IMR-90 (cell line): ENCODE measurements around the gene NOXA1. TPM values are rescaled to one million over a fixed set of nuclear protein-coding genes. Genes with fewer than 3 reads are reported as not detected.

Source experiments
- ATAC-seq: fragments of 200-7000 bp; cut with Tn5 transposase; 2 replicates; pipeline ENCODE4 v1.9.1; 2020; ENCODE audit warnings: low read depth, mild to moderate bottlenecking, moderate library complexity
- BruUV-seq: library from RNA; stranded (reverse); fragments of 400-500 nt; replicated peaks from 2 replicates; lab custom pipeline; 2021; lab: Mats Ljungman, UMichigan
- CTCF ChIA-PET: fragments of 300-600 bp; formaldehyde crosslinking; extraction: SDS; loops from one replicate; lab custom pipeline; 2021; ENCODE audit warnings: antibody characterized with exemption; lab: Yijun Ruan, JAX
- POLR2A ChIA-PET: fragments of 300-600 bp; sonication (Branson Sonifier 250); formaldehyde crosslinking; loops from one replicate; lab custom pipeline; 2022; ENCODE audit warnings: antibody characterized with exemption; ENCODE audit not compliant: unreplicated experiment; lab: Charles Lee
- DNase-seq: peaks from one replicate; pipeline ENCODE4 v3.0.0; 2013
- H2AFZ ChIP-seq: replicated peaks from 2 replicates; pipeline ENCODE3; 2013; ENCODE audit warnings: low read length, mild to moderate bottlenecking; ENCODE audit not compliant: poor library complexity
- H2AK5ac ChIP-seq: 2 replicates; pipeline ENCODE4 v1.6.1; 2013; ENCODE audit warnings: low read depth, low read length, inconsistent platforms
- H2AK9ac ChIP-seq: replicated peaks from 2 replicates; pipeline ENCODE3; 2013; ENCODE audit warnings: mild to moderate bottlenecking, low read depth, low read length, moderate library complexity; ENCODE audit not compliant: poor library complexity
- H2BK120ac ChIP-seq: 2 replicates; pipeline ENCODE4 v1.6.1; 2013; ENCODE audit warnings: low read depth, low read length, inconsistent platforms
- H2BK15ac ChIP-seq: 3 replicates; pipeline ENCODE4 v1.6.1; 2013; ENCODE audit warnings: low read depth, low read length, inconsistent platforms
- H2BK20ac ChIP-seq: 2 replicates; pipeline ENCODE4 v1.6.1; 2013; ENCODE audit warnings: low read depth, mild to moderate bottlenecking, inconsistent platforms, low read length, moderate library complexity
- H2BK5ac ChIP-seq: 2 replicates; pipeline ENCODE4 v1.6.1; 2013; ENCODE audit warnings: mild to moderate bottlenecking, low read depth, low read length, inconsistent platforms; ENCODE audit not compliant: poor library complexity, severe bottlenecking
- H3K14ac ChIP-seq: replicated peaks from 2 replicates; pipeline ENCODE4 v1.6.1; 2013; ENCODE audit warnings: low read depth, low read length, inconsistent platforms
- H3K18ac ChIP-seq: 2 replicates; pipeline ENCODE4 v1.6.1; 2013; ENCODE audit warnings: low read depth, low read length, control low read depth
- H3K23ac ChIP-seq: 2 replicates; pipeline ENCODE4 v1.6.1; 2013; ENCODE audit warnings: low read depth, low read length, inconsistent platforms
- H3K27ac ChIP-seq: 2 replicates; pipeline ENCODE4 v1.5.1; 2013; ENCODE audit warnings: mild to moderate bottlenecking, control low read depth, low read length; ENCODE audit not compliant: insufficient read depth
- H3K27me3 ChIP-seq: 2 replicates; pipeline ENCODE4 v1.6.1; 2013; ENCODE audit warnings: low read length; ENCODE audit not compliant: control insufficient read depth, insufficient read depth
- H3K36me3 ChIP-seq: 2 replicates; pipeline ENCODE4 v1.6.1; 2013; ENCODE audit warnings: low read length, mixed read lengths; ENCODE audit not compliant: control insufficient read depth, insufficient read depth
- H3K4ac ChIP-seq: 2 replicates; pipeline ENCODE4 v1.6.1; 2013; ENCODE audit warnings: low read depth, low read length, inconsistent platforms
- H3K4me1 ChIP-seq: 2 replicates; pipeline ENCODE4 v1.6.1; 2013; ENCODE audit warnings: low read length, mixed read lengths; ENCODE audit not compliant: control insufficient read depth, insufficient read depth
- H3K4me2 ChIP-seq: 2 replicates; pipeline ENCODE4 v1.6.1; 2013; ENCODE audit warnings: low read depth, mild to moderate bottlenecking, control low read depth, low read length, moderate library complexity
- H3K4me3 ChIP-seq: 2 replicates; pipeline ENCODE4 v1.5.1; 2013; ENCODE audit warnings: low read depth, mild to moderate bottlenecking, control low read depth, low read length, moderate library complexity; ENCODE audit not compliant: insufficient read depth
- H3K56ac ChIP-seq: 2 replicates; pipeline ENCODE4 v1.6.1; 2013; ENCODE audit warnings: low read length, inconsistent platforms; ENCODE audit not compliant: insufficient read depth; ENCODE audit errors: extremely low read depth
- H3K79me1 ChIP-seq, 2 experiments: 2 replicates each; pipeline ENCODE4 v1.6.1; 2013; ENCODE audit warnings: low read length in 2 of 2, inconsistent platforms in 1 of 2, low read depth in 1 of 2
- H3K9ac ChIP-seq: 2 replicates; pipeline ENCODE4 v1.6.1; 2013; ENCODE audit warnings: low read depth, low read length, control low read depth
- H3K9me1 ChIP-seq: 2 replicates; pipeline ENCODE4 v1.6.1; 2013; ENCODE audit warnings: low read length, inconsistent platforms; ENCODE audit not compliant: insufficient read depth
- H3K9me3 ChIP-seq: 2 replicates; pipeline ENCODE4 v1.6.1; 2013; ENCODE audit warnings: low read length; ENCODE audit not compliant: control insufficient read depth, insufficient read depth
- H4K20me1 ChIP-seq: 2 replicates; pipeline ENCODE4 v1.6.1; 2013; ENCODE audit warnings: low read length, inconsistent platforms; ENCODE audit not compliant: insufficient read depth
- H4K5ac ChIP-seq: 2 replicates; pipeline ENCODE4 v1.6.1; 2013; ENCODE audit warnings: mild to moderate bottlenecking, low read depth, low read length, control low read depth
- H4K8ac ChIP-seq, 2 experiments: 2 replicates each; pipeline ENCODE4 v1.6.1; 2013; ENCODE audit warnings: low read depth in 2 of 2, low read length in 2 of 2, control low read depth in 1 of 2, inconsistent platforms in 1 of 2
- H4K91ac ChIP-seq: 2 replicates; pipeline ENCODE4 v1.6.1; 2013; ENCODE audit warnings: low read depth, low read length, inconsistent platforms; ENCODE audit not compliant: insufficient read depth
- BHLHE40 ChIP-seq: fragments of 150-350 bp; IDR thresholded peaks from 2 replicates; pipeline ENCODE4 v1.6.1; 2016; ENCODE audit warnings: mild to moderate bottlenecking, low read depth, low read length
- CEBPB ChIP-seq: IDR thresholded peaks from 2 replicates; pipeline ENCODE4 v1.6.1; 2012; ENCODE audit warnings: low read depth, low read length, improper control_type of control experiment
- CHD1 ChIP-seq: IDR thresholded peaks from 2 replicates; pipeline ENCODE4 v1.6.1; 2012; ENCODE audit warnings: low read depth, low read length, improper control_type of control experiment
- FOS ChIP-seq: fragments of 150-350 bp; IDR thresholded peaks from 2 replicates; pipeline ENCODE4 v1.6.1; 2016; ENCODE audit warnings: low read depth, low read length
- MAFK ChIP-seq: IDR thresholded peaks from 2 replicates; pipeline ENCODE4 v1.6.1; 2012; ENCODE audit warnings: low read depth, low read length, improper control_type of control experiment
- MAZ ChIP-seq: IDR thresholded peaks from 2 replicates; pipeline ENCODE4 v1.6.1; 2012; ENCODE audit warnings: low read depth, mild to moderate bottlenecking, low read length, improper control_type of control experiment, moderate library complexity, borderline replicate concordance
- MXI1 ChIP-seq: IDR thresholded peaks from 2 replicates; pipeline ENCODE4 v1.6.1; 2012; ENCODE audit warnings: low read depth, mild to moderate bottlenecking, low read length, moderate library complexity, borderline replicate concordance
- NFE2L2 ChIP-seq: fragments of 150-350 bp; IDR thresholded peaks from 2 replicates; pipeline ENCODE4 v1.6.1; 2016; ENCODE audit warnings: low read depth, mild to moderate bottlenecking, low read length
- RAD21 ChIP-seq: IDR thresholded peaks from 2 replicates; pipeline ENCODE4 v1.6.1; 2012; ENCODE audit warnings: low read length, improper control_type of control experiment
- RCOR1 ChIP-seq: IDR thresholded peaks from 2 replicates; pipeline ENCODE4 v1.6.1; 2012; ENCODE audit warnings: mild to moderate bottlenecking, low read length, improper control_type of control experiment; ENCODE audit not compliant: insufficient replicate concordance
- RFX5 ChIP-seq: IDR thresholded peaks from 2 replicates; pipeline ENCODE4 v1.8.0; 2012; ENCODE audit warnings: low read depth, mild to moderate bottlenecking, low read length, moderate library complexity
- SMC3 ChIP-seq: fragments of 150-350 bp; IDR thresholded peaks from 2 replicates; pipeline ENCODE4 v1.6.1; 2016; ENCODE audit warnings: low read depth, mild to moderate bottlenecking, antibody characterized with exemption, low read length, moderate library complexity
- USF2 ChIP-seq: fragments of 150-350 bp; IDR thresholded peaks from 2 replicates; pipeline ENCODE4 v1.6.1; 2017; ENCODE audit warnings: mild to moderate bottlenecking, antibody characterized with exemption, low read length, low read depth
- WGBS, 2 experiments: methylation state at CpG; one replicate each; pipeline versions ENCODE4 v1.1.5 to v1.1.7; 2013; ENCODE audit warnings: missing lambda C conversion rate in 2 of 2; ENCODE audit not compliant: insufficient read length in 1 of 2; ENCODE audit errors: extremely low coverage in 2 of 2; 5-methylcytosine and 5-hydroxymethylcytosine counted together
- dilution Hi-C: fragments of 300-500 bp; cut with HindIII; formaldehyde crosslinking; loops from one replicate; pipeline ENCODE4 v1.14.3; 2018; ENCODE audit warnings: low sequenced_read_pairs; ENCODE audit not compliant: unreplicated experiment
- in situ Hi-C: fragments of 300-500 bp; cut with MboI; formaldehyde crosslinking; loops from 3 replicates; pipeline ENCODE4 v1.14.3; 2019; ENCODE audit warnings: low sequenced_read_pairs, inconsistent platforms, mixed read lengths
- intact Hi-C: fragments of 100-400 bp; cut with micrococcal nuclease; formaldehyde crosslinking; loops from 2 replicates; pipeline ENCODE4 v1.10.0; 2022
- polyA plus RNA-seq, 3 experiments: library from polyadenylated mRNA; depleted of rRNA; stranded (reverse); fragments of >200 nt; gene quantifications; 2 replicates each; pipeline ENCODE4 v1.2.3, GENCODE V29; 2012; ENCODE audit warnings: low replicate concordance in 1 of 3
- total RNA-seq: library from RNA; depleted of rRNA; stranded (reverse); fragments of >200 nt; gene quantifications from 2 replicates; pipeline ENCODE4 v1.2.3, GENCODE V29; 2012
- TF ChIP-seq, protein P1 (sequence below): fragments of 150-350 bp; IDR thresholded peaks from 2 replicates; pipeline ENCODE4 v1.6.1; 2016; ENCODE audit warnings: low read depth, mild to moderate bottlenecking, low read length, moderate library complexity, borderline replicate concordance

The NOXA1 gene
- total and polyA plus RNA-seq, 2 of the 4 experiments (the other 2 are of a cell fraction), result 0.17 TPM; not detected in 1

DNA sequence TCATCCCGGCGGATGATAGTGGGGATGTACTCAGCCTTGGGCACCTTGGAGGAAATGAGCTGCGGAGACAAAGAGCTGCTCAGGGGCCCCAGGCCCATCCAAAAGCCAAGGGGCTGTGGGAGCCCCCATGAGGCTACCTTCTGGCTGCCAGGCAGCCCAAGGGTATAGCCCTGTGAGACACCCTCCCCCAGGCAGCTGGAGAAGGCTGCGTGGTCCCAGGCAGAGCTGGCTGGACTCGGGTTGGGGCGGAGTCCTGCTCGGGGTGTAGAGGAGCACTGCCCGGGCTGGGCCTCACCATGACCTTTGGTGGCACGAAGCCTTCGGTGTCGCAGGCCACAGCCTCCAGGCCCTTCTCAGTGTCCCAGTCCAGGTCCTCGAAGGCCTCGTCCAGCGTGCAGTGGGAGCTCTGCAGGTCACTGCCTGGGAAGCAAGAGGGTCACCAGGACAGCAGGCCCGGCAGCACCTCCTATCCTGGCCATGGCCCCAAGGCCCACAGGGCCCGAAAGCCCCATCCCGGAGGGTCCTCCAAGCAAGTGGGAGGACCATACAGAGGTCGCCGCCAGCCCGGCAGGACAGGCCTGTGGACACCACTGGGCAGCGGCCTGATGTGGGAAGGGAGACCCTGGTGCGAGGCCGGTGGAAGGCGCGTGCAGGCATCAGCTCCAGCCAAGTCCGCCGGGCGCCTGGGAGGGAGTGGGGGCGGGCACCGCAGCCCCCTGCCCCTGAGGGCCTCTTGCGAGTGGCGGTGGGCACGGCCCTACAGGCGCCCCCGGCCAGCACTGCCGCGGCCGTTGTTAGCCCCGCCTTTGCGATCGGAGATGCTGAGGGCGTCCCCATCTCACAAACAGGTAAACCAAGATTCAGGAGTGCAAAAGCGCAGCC, 29.8 kb downstream of the NOXA1 start:
- H2AK9ac ChIP-seq, result no peak overlapping the region
- 97% methylated on average over 5 of the region's 43 CpGs; no CpG with 5 or more reads in 1 of the 2 experiments for WGBS, 2 experiments
- H4K5ac ChIP-seq, result no peak overlapping the region
- in situ Hi-C loops, result no loop called here
- H3K9ac ChIP-seq, result no peak overlapping the region
- H2AK5ac ChIP-seq, result no peak overlapping the region
- H3K27me3 ChIP-seq, result no peaks in the 10 kb centered on the region
- H2BK120ac ChIP-seq, result no peak overlapping the region
- H3K14ac ChIP-seq, result no peak overlapping the region
- POLR2A ChIA-PET, result no interaction called here
- H2AFZ ChIP-seq, result no peak overlapping the region
- H3K18ac ChIP-seq, result no peak overlapping the region
- no peak overlapping the region; a peak in 1 of 4 replicates for H4K8ac ChIP-seq
- no peaks in the 10 kb centered on the region for H3K9me3 ChIP-seq
- intact Hi-C loops, result no loop called here
- no peak overlapping the region for H3K23ac ChIP-seq
- no TSS peak for BruUV-seq
- peaks cover 33% of the 10 kb centered on the region for H4K20me1 ChIP-seq
- H3K27ac ChIP-seq, result no peak overlapping the region
- H3K79me1 ChIP-seq, result peaks cover 6 to 35% of the 10 kb centered on the region in 2 experiments; a peak in 3 of 4 replicates
- no peak overlapping the region for H2BK20ac ChIP-seq
- ATAC-seq, result no peak
- no peak overlapping the region for H2BK15ac ChIP-seq
- H3K4me2 ChIP-seq, result no peak overlapping the region; the same call in 1 of the 2 replicates
- DNase-seq, result no peak
- H3K36me3 ChIP-seq, result peaks cover 48% of the 10 kb centered on the region
- H3K9me1 ChIP-seq, result no peaks in the 10 kb centered on the region
- no peak overlapping the region for H3K56ac ChIP-seq
- no peak overlapping the region for H4K91ac ChIP-seq
- dilution Hi-C loops, result no loop called here
- no peak overlapping the region for H2BK5ac ChIP-seq
- no peak overlapping the region for H3K4ac ChIP-seq
- CTCF ChIA-PET, result interaction anchor here (1.1 kb wide), 1 partner anchor 7 kb away, joined by 3 read pairs; no protein-coding TSS in a partner anchor
- peaks cover 19% of the 10 kb centered on the region for H3K4me1 ChIP-seq
- H3K4me3 ChIP-seq, result no peak overlapping the region
- TF ChIP-seq RFX5, result no peak
- no peak for TF ChIP-seq RCOR1
- TF ChIP-seq USF2, result no peak
- no peak for TF ChIP-seq NFE2L2
- no peak for TF ChIP-seq MXI1
- no peak for TF ChIP-seq BHLHE40
- no peak for TF ChIP-seq MAZ
- TF ChIP-seq, protein P1, sequence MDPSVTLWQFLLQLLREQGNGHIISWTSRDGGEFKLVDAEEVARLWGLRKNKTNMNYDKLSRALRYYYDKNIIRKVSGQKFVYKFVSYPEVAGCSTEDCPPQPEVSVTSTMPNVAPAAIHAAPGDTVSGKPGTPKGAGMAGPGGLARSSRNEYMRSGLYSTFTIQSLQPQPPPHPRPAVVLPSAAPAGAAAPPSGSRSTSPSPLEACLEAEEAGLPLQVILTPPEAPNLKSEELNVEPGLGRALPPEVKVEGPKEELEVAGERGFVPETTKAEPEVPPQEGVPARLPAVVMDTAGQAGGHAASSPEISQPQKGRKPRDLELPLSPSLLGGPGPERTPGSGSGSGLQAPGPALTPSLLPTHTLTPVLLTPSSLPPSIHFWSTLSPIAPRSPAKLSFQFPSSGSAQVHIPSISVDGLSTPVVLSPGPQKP, result no peak
- no peak for TF ChIP-seq CHD1
- TF ChIP-seq FOS, result no peak
- no peak for TF ChIP-seq MAFK
- TF ChIP-seq CEBPB, result no peak
- no peak for TF ChIP-seq RAD21
- no peak for TF ChIP-seq SMC3
